Jurkat, Clone E6-1 (cell line): ENCODE data around the gene PCNX3.
A peak's percentile ranks its signal among the peaks of the same experiment; 100 is the strongest.

Experiments used
- DNase-seq: peaks from one replicate; pipeline ENCODE4 v3.0.0-alpha.2; 2011; ENCODE audit warnings: low read depth, low spot score
- H3K4me3 ChIP-seq: 2 replicates; pipeline ENCODE4 v1.5.1; 2011; ENCODE audit warnings: mild to moderate bottlenecking, low read length, control low read depth, moderate library complexity

Gene PCNX3

GRCh38 chr11:65579291-65579690, 36.3 kb upstream of the PCNX3 start:
- H3K4me3 ChIP-seq = no peak overlapping the region
- DNase-seq = no peak

DNA sequence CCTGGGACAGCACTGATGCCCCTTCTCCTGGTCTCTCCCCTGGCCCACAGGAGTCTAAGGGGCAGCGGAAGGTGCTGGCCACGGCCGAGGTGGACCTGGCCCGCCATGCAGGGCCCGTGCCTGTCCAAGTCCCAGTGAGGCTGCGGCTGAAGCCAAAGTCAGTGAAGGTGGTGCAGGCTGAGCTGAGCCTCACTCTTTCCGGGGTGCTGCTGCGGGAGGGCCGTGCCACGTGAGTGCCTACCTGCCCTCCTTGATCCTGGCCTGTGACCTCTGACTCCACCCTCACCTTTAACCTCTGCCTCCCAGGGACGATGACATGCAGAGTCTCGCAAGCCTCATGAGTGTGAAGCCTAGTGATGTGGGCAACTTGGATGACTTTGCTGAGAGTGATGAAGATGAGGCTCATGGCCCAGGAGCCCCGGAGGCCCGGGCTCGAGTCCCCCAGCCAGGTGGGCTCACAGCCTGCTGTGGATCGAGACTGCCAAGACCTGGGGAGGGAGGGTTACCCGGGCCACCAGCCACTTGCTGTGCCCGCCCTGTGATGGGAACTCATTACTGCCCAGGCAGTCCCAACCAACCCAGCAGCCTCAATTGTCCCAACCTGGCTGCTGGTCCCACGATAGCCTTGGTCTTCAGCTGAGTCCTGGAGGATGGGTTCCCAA, 35.4 kb upstream of the PCNX3 start:
- no peak for DNase-seq
- H3K4me3 ChIP-seq = no peak overlapping the region

DNA sequence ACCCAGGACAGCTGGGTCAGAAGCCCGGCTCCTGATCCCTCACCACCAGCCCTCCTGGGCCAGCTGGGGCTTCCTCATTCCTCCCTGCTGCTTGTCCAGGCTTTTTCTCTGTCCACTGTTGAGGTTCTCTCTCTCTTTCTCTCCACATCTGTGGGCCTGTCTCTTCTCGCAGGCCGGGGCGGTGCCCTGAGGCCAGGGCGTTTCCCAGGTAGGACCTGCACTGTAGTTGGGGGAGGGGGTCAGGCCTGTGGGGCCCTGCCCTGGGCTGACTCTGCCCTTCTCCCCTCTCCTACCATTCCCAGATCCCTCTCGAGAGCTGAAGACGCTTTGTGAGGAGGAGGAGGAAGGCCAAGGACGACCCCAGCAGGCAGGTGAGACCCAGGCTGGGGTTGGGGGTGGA, 34.8 kb upstream of the PCNX3 start:
- no peak overlapping the region for H3K4me3 ChIP-seq
- DNase-seq = no peak

DNA sequence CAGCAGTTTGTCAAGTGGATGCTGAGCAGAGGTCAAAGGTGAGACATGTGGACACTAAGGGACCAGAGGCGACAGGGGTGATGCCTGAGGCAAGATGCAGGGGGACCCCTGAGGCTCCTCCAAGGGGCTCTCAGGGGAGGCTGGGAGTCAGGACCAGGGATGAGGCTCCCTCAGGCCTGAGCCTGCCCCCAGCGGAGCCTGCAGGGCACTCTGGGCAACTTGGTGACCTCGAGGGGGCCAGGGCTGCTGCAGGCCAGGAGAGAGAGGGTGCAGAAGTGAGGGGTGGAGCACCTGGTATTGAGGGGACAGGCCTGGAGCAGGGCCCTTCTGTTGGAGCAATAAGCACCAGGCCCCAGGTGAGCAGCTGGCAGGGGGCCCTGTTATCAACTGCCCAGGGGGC, 33.6 kb upstream of the PCNX3 start:
- no peak for DNase-seq
- no peak overlapping the region for H3K4me3 ChIP-seq

- no peak for DNase-seq
- no peak overlapping the region for H3K4me3 ChIP-seq
Measured at GRCh38 chr11:65583589-65583988, 32.0 kb upstream of the PCNX3 start.

- DNase-seq = no peak
- H3K4me3 ChIP-seq = no peak overlapping the region
Measured at GRCh38 chr11:65584106-65584505, 31.5 kb upstream of the PCNX3 start.

DNA sequence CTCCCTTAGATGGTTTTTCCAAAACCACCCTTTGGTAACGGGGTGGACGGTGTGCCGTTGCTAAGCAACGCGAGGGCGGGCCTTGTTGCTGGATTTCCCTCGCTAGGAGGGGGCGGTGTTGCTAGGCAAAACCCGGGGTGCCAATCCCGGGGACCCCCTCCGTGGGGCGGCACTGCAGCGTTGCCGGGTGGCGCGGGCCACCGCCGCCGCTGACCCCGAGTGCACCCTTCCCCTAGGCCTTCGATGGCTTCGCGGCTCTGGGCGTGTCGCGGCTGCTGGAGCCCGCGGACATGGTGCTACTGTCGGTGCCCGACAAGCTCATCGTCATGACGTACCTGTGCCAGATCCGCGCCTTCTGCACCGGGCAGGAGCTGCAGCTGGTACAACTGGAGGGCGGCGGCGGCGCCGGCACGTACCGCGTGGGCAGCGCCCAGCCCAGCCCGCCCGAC, 30.8 kb upstream of the PCNX3 start:
- no peak overlapping the region for H3K4me3 ChIP-seq

DNA sequence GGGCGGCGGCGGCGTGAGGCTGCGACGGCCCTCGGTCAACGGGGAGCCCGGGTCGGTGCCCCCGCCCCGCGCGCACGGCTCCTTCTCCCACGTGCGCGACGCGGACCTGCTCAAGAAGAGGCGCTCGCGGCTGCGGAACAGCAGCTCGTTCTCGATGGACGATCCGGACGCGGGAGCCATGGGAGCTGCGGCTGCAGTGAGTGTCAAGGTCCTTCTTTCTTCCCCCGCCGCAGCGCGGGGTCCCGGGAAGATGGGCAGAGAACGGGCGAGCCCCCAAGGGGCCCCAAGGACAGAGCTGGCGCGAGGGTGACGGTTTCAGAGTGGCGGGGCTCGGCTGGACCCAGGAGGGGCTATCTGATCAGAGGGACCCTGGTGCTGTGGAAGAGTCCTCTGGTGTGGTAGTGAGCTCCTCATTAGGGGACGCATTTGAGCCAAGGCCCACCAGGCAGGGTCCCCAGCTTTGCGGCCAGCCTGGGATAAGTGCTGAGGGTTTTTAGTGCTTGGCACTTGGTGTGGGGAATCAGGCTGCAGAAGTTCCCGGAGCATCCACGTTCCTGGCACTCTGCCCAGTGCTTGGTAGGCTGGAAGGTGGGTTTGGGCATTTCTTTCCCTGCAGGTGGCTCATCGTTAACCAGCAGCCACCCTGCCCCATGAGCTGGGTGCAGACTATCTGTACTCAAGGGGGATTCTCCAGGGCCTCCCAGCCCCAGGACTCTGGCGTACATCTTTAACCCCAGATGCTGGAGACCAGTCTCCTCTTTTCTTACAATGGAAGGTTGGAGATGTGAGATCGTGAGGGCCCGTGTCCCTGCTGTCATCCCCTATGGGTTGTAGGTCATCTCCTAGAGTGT, 30.0 kb upstream of the PCNX3 start:
- DNase-seq = no peak
- no peak overlapping the region for H3K4me3 ChIP-seq

More for the DNA sequence above, 30.8 kb upstream of the PCNX3 start:
- DNase-seq = no peak

GRCh38 chr11:65586247-65586630, 29.3 kb upstream of the PCNX3 start:
- H3K4me3 ChIP-seq = no peak overlapping the region
- DNase-seq = no peak

DNA sequence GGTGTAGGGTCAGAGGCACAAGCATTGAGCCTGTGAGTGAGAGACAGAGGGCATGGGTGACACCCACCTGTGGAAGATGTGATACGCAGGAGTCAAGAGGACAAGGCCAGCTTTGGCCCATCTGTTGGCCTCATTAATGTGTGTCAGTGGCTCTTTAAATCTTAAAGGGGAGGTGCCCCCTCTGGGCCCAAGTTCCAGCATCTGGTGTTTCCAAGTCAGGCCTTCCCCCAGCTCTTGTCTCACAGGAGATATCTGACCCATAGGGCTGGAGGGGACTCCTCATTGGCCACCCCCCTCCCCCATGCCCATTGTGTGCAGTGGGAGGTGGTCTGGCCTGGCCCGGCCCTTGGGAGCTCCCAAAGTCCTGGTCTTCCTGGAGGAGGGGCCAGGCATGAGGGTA, 28.9 kb upstream of the PCNX3 start:
- H3K4me3 ChIP-seq = no peak overlapping the region
- no peak for DNase-seq

DNA sequence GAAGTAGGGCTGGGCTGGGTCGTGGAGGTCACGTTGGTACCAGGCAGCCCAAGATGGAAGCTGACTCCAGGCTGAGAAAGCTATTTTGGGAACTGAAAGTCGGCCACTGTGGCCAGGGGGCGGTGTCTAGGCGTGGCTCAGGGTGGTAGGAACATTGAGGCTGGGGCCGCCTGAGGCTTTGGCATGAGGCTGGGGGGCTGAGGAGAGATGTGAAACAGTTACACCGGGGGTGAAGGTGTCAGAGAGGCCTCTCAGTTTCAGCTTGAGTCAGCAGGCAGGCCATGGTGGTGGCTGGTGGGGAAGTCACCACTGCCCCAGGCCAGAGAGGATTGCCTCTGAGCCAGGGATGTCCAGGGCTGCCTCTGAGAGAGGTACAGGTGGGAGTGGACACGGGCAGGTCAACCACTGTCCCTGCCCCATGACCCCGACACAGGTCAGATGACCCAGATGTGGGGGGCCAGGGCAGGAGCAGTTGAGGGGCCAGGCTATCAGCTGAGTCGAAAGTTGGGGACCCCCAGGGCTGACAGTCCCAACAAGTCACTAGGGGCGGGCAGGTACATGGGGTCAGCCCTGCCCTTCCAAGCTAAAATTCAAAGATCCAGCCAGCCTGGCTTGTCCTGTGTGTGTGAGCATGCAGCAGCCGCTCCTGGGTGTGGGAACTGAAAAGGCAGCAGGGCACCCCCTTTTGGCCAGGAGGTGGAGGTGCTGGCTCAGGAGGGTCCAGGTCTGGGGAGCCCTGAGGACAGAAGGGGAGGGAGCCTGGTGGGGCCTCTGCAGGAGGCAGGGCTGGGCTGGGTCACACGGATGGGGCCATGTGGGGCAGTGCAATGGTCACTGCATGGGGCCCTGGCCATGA, 27.1 kb upstream of the PCNX3 start:
- H3K4me3 ChIP-seq = no peak overlapping the region
- peak; percentile 40 for DNase-seq

GRCh38 chr11:65589444-65590239, 25.9 kb upstream of the PCNX3 start:
- peak; percentile 19 for DNase-seq
- H3K4me3 ChIP-seq = no peak overlapping the region

DNA sequence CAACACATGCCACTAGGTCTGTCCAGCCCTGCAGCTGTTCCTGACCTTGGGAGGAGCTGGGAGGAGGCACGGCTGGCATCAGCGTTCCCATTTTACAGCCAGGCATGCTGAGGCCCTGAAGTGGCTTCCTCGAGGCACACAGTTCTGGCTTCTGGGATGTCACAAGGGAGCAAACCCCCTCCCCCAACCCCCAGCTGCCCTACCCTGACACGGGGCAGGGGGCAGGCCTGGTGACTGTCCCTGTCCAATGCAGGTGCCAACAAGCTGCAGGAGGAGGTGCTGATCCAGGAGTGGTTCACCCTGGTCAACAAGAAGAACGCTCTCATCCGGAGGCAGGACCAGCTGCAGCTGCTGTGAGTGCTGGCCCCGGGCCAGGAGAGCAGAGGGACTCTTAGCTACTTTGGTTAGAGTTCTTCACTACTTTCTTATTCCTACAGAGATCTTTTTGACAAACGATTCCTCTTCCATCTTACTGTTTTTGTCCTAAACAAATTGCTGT, 25.3 kb upstream of the PCNX3 start:
- no peak for DNase-seq
- H3K4me3 ChIP-seq = no peak overlapping the region

DNA sequence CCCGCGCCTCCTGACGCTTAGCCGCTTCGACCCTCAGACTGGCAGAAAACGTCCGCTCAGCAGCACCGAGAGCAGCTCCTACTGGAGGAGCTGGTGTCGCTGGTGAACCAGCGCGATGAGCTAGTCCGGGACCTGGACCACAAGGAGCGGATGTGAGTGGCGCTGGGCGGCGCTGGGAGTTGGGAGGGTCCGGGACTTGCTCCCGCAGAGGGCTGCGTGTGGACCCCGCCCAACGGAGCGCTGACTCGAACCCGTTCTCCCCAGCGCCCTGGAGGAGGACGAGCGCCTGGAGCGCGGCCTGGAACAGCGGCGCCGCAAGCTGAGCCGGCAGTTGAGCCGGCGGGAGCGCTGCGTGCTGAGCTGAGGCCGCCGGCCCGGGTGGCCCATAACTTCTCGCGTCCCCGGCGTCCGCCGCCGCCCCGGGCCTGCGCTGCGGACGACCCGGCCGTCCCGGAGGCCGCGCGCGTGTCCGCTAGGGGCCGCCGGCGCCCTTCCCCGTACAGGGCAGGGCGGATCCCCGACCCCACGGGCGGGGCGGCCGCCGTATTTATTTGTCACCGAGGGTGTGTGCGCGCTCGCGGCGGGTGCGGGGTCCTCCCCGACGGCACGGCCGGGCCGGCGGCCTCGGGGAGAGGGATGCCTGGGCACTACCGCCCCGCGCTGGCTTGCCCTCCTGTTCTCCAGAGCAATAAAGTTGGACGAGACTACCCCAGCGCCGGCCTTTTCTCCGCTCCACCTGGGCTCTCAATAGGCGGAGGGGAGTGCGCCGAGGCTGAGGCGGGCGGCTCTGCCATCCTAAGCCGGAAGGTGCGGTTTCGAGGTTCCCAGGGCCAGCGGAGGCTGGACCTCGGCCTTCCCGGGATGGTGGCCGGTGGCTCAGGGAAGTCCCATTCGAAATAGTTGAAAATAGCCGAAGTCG, 23.4 kb upstream of the PCNX3 start:
- DNase-seq = no peak
- no peak overlapping the region for H3K4me3 ChIP-seq

DNA sequence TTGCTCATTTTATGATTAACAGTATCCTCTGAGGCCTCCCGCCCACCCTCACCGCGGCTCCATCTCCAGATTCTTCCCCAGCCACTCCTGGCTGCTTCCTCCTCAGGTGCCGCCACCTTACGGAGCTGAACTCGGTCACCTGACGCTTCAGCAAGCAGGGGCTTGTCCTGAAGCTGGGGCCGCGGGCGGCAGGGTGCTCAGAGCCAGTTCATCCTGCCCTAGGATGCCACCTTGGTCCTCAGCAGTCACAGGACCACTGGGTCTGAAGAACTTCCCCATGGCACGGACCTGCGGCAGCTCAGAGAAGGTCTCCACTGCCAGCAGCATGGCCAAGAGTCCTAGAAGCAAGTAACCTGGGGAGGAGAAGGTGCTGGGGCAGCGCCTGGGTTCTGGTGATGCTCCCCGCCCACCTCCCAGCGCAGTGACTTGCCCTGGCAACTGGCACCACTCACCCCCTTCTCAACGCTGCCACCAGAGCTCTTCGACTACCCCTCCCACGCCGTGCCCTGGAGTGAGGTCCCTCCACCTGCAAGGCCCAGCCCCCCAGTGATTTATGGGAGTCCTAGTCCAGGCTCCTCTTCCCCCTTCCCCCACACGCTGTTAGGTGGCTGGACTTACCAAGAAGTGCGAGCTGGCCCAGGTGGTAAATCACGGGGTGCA, 22.6 kb upstream of the PCNX3 start:
- DNase-seq = no peak
- no peak overlapping the region for H3K4me3 ChIP-seq

GRCh38 chr11:65593518-65594414, 21.8 kb upstream of the PCNX3 start:
- no peak overlapping the region for H3K4me3 ChIP-seq
- no peak for DNase-seq
